NB4 (cell line): Measurements from ENCODE around the gene SLC5A9.

Experiments
- MAX ChIP-seq: IDR thresholded peaks from 2 replicates; pipeline ENCODE4 v1.6.1; 2011; ENCODE audit warnings: low read depth, low read length
- MYC ChIP-seq: IDR thresholded peaks from 2 replicates; pipeline ENCODE4 v1.6.1; 2011; ENCODE audit warnings: low read depth, low read length
- POLR2A ChIP-seq: IDR thresholded peaks from 2 replicates; pipeline ENCODE4 v1.6.1; 2011; ENCODE audit warnings: mild to moderate bottlenecking; ENCODE audit not compliant: insufficient read length; ENCODE audit errors: extremely low read depth
- TF ChIP-seq, protein P1 (sequence below): IDR thresholded peaks from one replicate; pipeline ENCODE4 v1.5.1; 2012; ENCODE audit warnings: low read depth, low read length

GRCh38 chr1:48222501-48223242 is at the start of gene SLC5A9:
- TF ChIP-seq, protein P1, sequence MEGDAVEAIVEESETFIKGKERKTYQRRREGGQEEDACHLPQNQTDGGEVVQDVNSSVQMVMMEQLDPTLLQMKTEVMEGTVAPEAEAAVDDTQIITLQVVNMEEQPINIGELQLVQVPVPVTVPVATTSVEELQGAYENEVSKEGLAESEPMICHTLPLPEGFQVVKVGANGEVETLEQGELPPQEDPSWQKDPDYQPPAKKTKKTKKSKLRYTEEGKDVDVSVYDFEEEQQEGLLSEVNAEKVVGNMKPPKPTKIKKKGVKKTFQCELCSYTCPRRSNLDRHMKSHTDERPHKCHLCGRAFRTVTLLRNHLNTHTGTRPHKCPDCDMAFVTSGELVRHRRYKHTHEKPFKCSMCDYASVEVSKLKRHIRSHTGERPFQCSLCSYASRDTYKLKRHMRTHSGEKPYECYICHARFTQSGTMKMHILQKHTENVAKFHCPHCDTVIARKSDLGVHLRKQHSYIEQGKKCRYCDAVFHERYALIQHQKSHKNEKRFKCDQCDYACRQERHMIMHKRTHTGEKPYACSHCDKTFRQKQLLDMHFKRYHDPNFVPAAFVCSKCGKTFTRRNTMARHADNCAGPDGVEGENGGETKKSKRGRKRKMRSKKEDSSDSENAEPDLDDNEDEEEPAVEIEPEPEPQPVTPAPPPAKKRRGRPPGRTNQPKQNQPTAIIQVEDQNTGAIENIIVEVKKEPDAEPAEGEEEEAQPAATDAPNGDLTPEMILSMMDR, result no peak
- TF ChIP-seq POLR2A (no peak), MAX (no peak), MYC (no peak)
